ENCODE measurements around the gene PISD.
"Not testable (repeated sequence)": the region's sequence is repeated elsewhere in the genome, so short reads cannot be mapped to it uniquely, and the experiment has no call there.

PISD gene

DNA sequence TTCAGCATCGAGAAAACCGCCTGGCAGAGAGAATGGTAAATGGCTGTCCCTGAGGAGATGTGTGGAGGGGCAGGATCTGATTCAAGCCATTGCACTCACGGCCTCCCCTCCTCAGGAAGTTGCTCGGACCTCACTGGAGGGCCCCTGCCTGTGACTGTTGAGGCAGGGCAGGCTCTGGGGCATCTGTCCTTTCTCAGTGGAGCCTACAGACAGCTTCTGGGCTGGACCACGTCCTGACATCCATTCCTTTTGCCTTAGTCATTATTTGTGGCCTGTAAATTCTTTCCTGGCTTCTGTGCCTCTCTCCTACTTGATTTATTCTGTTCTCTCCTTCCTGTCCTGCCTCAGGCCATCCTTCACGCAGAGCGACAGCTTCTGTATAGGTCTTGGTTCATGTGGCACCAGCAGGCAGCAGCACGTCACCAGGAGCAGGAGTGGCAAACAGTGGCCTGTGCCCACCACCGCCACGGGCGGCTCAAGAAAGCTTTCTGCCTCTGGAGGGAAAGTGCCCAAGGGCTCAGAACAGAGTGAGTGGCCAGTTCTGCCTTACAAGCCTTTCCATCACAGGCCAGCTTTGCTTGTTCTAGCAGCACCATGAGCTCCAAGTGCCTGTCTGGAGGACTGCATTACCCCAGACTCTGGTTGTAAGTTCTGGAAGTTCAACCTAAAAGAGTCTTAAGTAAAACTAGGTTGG is 59.6 kb downstream of the PISD start:
- TF ChIP-seq, protein P1, sequence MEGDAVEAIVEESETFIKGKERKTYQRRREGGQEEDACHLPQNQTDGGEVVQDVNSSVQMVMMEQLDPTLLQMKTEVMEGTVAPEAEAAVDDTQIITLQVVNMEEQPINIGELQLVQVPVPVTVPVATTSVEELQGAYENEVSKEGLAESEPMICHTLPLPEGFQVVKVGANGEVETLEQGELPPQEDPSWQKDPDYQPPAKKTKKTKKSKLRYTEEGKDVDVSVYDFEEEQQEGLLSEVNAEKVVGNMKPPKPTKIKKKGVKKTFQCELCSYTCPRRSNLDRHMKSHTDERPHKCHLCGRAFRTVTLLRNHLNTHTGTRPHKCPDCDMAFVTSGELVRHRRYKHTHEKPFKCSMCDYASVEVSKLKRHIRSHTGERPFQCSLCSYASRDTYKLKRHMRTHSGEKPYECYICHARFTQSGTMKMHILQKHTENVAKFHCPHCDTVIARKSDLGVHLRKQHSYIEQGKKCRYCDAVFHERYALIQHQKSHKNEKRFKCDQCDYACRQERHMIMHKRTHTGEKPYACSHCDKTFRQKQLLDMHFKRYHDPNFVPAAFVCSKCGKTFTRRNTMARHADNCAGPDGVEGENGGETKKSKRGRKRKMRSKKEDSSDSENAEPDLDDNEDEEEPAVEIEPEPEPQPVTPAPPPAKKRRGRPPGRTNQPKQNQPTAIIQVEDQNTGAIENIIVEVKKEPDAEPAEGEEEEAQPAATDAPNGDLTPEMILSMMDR (IDR thresholded peaks at IDR 0.05), result no peak
- Histone ChIP-seq H3K4me1 (ENCODE audit: control insufficient read depth in 1 of 2, insufficient read depth in 1 of 2, low read depth in 1 of 2, low read length in 1 of 2) (no peaks in the 10 kb centered on the region), H3K36me3 (peaks cover 49% of the 10 kb centered on the region), H3K27ac (no peak overlapping the region), H3K9me3 (no peaks in the 10 kb centered on the region), H3K4me3 (ENCODE audit: low read depth in 1 of 2, low read length in 1 of 2) (no peak overlapping the region), H3K27me3 (no peaks in the 10 kb centered on the region)

DNA sequence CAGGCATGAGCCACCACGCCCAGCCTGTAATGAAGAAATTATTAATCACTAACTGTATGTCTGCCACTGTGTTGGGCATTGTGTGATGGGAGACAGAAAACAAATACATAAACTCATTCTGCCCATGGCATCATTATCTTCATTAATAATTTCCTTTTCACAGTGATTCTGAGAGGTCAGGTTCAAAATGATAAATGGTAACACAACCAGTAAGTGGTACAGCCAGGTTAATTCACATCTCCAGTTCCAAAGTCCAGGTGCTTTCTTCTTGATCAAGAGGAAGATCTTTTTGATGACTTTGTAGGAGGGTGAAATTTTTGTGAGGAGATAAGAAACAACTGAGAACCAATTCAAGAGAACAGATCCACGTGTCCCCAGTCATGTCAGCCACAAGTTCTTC is 66.7 kb downstream of the PISD start:
- Histone ChIP-seq H3K9me3 (no peaks in the 10 kb centered on the region), H3K36me3 (peaks cover 16% of the 10 kb centered on the region), H3K27ac (no peak overlapping the region), H3K4me3 (ENCODE audit: low read depth in 1 of 2, low read length in 1 of 2) (no peak overlapping the region), H3K27me3 (no peaks in the 10 kb centered on the region), H3K4me1 (ENCODE audit: control insufficient read depth in 1 of 2, insufficient read depth in 1 of 2, low read depth in 1 of 2, low read length in 1 of 2) (no peaks in the 10 kb centered on the region)
- TF ChIP-seq, protein P1 (IDR thresholded peaks at IDR 0.05), result no peak

DNA sequence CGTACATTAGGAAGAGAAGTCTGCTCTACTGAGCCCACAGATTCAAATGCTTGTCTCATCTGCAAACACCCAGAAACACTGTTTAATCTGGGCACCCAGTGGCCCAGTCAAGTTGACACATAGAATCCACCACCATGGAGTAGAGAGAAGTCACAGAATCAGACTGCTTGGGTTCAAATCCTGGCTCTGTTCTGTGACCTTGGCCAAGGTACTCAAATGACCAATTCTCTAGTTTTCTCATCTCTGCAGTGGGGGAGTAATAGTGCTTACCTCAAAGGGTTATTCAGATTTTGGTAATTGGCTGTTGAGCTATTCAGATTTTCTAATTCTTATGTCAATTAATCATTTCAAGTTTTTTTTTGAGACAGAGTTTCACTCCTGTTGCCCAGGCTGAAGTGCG is 71.9 kb downstream of the PISD start:
- not testable (repeated sequence) for H3K4me3 ChIP-seq (ENCODE audit: low read depth in 1 of 2, low read length in 1 of 2); H3K9me3 ChIP-seq; H3K27me3 ChIP-seq; H3K27ac ChIP-seq
- peaks cover 31% of the 10 kb centered on the region for H3K36me3 ChIP-seq
- H3K4me1 ChIP-seq (ENCODE audit: control insufficient read depth in 1 of 2, insufficient read depth in 1 of 2, low read depth in 1 of 2, low read length in 1 of 2), result peaks cover 19 to 22% of the 10 kb centered on the region in 2 experiments

DNA sequence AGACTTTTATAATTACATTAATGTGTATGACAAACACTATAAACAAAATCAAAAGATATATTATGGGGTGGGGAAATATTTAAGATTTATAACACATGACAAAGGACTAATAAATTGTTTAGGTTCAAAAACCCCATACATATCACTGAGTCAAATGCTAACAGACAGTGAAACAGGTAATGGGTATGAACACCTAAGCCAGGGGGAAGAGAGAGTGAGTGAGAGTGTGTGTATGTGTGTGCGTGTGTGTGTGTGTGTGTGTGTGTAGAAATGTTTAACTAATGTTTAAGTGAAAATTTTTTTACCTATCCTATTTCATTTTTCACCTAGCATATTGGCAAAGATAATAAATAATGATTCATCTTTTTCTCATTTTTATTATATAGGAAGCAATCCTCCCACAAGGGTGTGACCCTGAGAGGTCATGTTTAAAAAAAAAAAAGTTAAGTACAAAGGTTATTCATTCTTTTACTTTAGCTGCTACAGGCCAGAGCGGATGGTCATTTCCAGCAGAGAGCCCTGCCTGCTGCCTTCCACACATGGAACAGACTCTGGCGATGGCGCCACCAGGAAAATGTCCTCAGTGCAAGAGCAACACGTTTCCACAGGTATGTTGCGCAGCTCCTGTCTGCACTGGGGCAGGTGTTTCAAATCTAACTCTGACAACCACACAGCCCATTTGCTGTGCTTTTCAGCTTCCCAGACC is 72.9 kb downstream of the PISD start:
- Histone ChIP-seq H3K9me3 (no peaks in the 10 kb centered on the region), H3K36me3 (peaks cover 34% of the 10 kb centered on the region), H3K27me3 (no peaks in the 10 kb centered on the region), H3K27ac (peak overlapping the region; percentile 48), H3K4me3 (ENCODE audit: low read depth in 1 of 2, low read length in 1 of 2) (no peak overlapping the region), H3K4me1 (ENCODE audit: control insufficient read depth in 1 of 2, insufficient read depth in 1 of 2, low read depth in 1 of 2, low read length in 1 of 2) (peaks cover 28 to 29% of the 10 kb centered on the region in 2 experiments)
- TF ChIP-seq, protein P1 (IDR thresholded peaks at IDR 0.05), result no peak

DNA sequence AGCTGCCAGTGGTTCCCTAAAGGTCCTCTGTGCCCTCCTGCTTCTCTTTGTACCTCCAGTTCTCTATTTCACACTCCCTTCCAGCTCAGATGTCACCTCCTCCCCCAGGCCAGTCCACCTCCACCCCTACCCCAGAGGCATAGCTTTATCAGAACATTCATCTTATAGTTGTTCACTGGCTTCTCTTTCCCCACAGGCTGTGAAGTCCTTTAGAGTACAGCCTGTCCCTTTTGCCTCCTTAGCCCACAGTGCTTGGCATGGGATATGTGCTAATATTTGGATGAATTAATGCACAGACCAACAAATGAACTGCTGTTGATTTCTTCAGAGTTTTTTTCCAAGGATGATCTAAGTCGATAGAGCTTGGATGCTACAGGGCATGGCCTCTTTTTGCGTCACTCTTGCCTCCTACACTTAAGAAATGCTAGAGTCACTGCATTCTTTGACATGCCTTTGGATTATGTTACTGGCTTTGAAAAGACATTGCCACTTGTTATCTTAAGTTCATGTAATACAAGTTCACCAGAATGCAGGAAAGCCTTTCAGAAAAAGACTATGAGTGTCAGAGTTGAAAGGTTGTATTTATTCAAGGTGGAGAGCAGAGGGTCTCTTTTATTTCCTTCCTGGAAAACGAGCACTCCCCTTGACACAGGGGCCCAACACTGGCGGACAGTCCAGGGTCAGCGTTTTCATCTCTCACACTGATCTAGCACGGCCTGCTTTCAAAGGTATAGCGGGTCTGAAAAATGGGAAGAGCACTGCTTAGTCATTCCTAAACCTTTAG is 75.7 kb downstream of the PISD start:
- H3K36me3 ChIP-seq, result peaks cover 38% of the 10 kb centered on the region

More for the DNA sequence above, 75.7 kb downstream of the PISD start:
- no peaks in the 10 kb centered on the region for H3K9me3 ChIP-seq
- no peak overlapping the region for H3K4me3 ChIP-seq (ENCODE audit: low read depth in 1 of 2, low read length in 1 of 2)
- H3K4me1 ChIP-seq (ENCODE audit: control insufficient read depth in 1 of 2, insufficient read depth in 1 of 2, low read depth in 1 of 2, low read length in 1 of 2), result peaks cover 36 to 37% of the 10 kb centered on the region in 2 experiments
- peak overlapping the region; percentile 19 for H3K27ac ChIP-seq
- TF ChIP-seq, protein P1 (IDR thresholded peaks at IDR 0.05), result no peak
- no peaks in the 10 kb centered on the region for H3K27me3 ChIP-seq

Data from neutrophil (primary cell).